ENCODE measurements around the gene PRAC1. TPM values are rescaled to one million over a fixed set of nuclear protein-coding genes. Genes with fewer than 3 reads are reported as not detected.
A peak's percentile ranks its signal among the peaks of the same experiment; 100 is the strongest.

Gene PRAC1
- total RNA-seq (not detected), polyA plus RNA-seq (not detected)
- long read RNA-seq, donor 1 = 0 reads
- long read RNA-seq, donor 2 = 0 reads
- long read RNA-seq, donor 3 = 0 reads

- Histone ChIP-seq H3K9me3 (no peaks in the 10 kb centered on the region), H3K27me3 (peaks cover 80 to 100% (median 100%) of the 10 kb centered on the region in 9 donors), H3K36me3 (no peaks in the 10 kb centered on the region), H3K4me3 (peak within 1 kb of the TSS in 1 of 12 donors; percentile 36), H3K4me1 (peaks cover 0 to 38% (median 13%) of the 10 kb centered on the region in 12 donors), H3K27ac (no peak within 1 kb of the TSS)
- TF ChIP-seq POLR2A (IDR thresholded peaks at IDR 0.05) = no peak
- TF ChIP-seq, protein P1, sequence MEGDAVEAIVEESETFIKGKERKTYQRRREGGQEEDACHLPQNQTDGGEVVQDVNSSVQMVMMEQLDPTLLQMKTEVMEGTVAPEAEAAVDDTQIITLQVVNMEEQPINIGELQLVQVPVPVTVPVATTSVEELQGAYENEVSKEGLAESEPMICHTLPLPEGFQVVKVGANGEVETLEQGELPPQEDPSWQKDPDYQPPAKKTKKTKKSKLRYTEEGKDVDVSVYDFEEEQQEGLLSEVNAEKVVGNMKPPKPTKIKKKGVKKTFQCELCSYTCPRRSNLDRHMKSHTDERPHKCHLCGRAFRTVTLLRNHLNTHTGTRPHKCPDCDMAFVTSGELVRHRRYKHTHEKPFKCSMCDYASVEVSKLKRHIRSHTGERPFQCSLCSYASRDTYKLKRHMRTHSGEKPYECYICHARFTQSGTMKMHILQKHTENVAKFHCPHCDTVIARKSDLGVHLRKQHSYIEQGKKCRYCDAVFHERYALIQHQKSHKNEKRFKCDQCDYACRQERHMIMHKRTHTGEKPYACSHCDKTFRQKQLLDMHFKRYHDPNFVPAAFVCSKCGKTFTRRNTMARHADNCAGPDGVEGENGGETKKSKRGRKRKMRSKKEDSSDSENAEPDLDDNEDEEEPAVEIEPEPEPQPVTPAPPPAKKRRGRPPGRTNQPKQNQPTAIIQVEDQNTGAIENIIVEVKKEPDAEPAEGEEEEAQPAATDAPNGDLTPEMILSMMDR (IDR thresholded peaks at IDR 0.05) = no peak
- no peak for DNase-seq
- 5 to 9% (median 7%) methylated on average over 19 to 21 of the region's 21 CpGs for WGBS, 4 donors
- ATAC-seq = no peak
- intact Hi-C loops (cut with DNase I) = loop anchor here in 5 of 10 donors (5.0 to 10.0 kb wide), 4 partner anchors 70 to 282 kb away; no protein-coding TSS in a partner anchor
These were observed at the start of gene PRAC1 for GRCh38 chr17:48722201-48722907. Gene PRAC1 (minus strand): TSS chr17:48722518. CDS start chr17:48722392, 126 bp downstream.

- intact Hi-C loops (cut with DNase I) = no loop called here
- peaks cover 0 to 49% (median 18%) of the 10 kb centered on the region in 9 donors for H3K27me3 ChIP-seq
These were observed 48.6 kb upstream of the PRAC1 start for GRCh38 chr17:48770954-48771353.

GRCh38 chr17:48769009-48769675, 46.8 kb upstream of the PRAC1 start:
- 76 to 94% (median 81%) methylated on average over 5 of the region's 5 CpGs for WGBS, 4 donors
- DNase-seq = no peak
- peaks cover 0 to 47% (median 13%) of the 10 kb centered on the region in 9 donors for H3K27me3 ChIP-seq

More at GRCh38 chr17:48770954-48771353, 48.6 kb upstream of the PRAC1 start:
- peaks cover 0 to 3% (median 0%) of the 10 kb centered on the region in 12 donors for H3K9me3 ChIP-seq
- no peaks in the 10 kb centered on the region for H3K4me1 ChIP-seq
- H3K27ac ChIP-seq = no peak overlapping the region
- no peak for DNase-seq
- 47 to 53% (median 50%) methylated on average over 3 of the region's 3 CpGs for WGBS, 4 donors
- TF ChIP-seq, protein P1 (IDR thresholded peaks at IDR 0.05) = no peak
- TF ChIP-seq POLR2A (IDR thresholded peaks at IDR 0.05) = no peak
- no peaks in the 10 kb centered on the region for H3K36me3 ChIP-seq
- no peak overlapping the region for H3K4me3 ChIP-seq
- ATAC-seq = no peak

More at GRCh38 chr17:48769009-48769675, 46.8 kb upstream of the PRAC1 start:
- no peak overlapping the region for H3K4me3 ChIP-seq
- ATAC-seq = no peak
- H3K36me3 ChIP-seq = no peaks in the 10 kb centered on the region
- H3K4me1 ChIP-seq = no peaks in the 10 kb centered on the region
- TF ChIP-seq, protein P1 (IDR thresholded peaks at IDR 0.05) = no peak
- no peak for TF ChIP-seq POLR2A (IDR thresholded peaks at IDR 0.05)
- no peaks in the 10 kb centered on the region for H3K9me3 ChIP-seq
- intact Hi-C loops (cut with DNase I) = no loop called here
- no peak overlapping the region for H3K27ac ChIP-seq
